Measurements from ENCODE around the gene GNAI2.
"Not testable (repeated sequence)": the region's sequence is repeated elsewhere in the genome, so short reads cannot be mapped to it uniquely, and the experiment has no call there.

Gene GNAI2

GRCh38 chr3:50204804-50205412 is 31.1 kb upstream of the GNAI2 start, which contains the start of gene SLC38A3:
Gene SLC38A3 (plus strand): TSS chr3:50205271. CDS start chr3:50214200, 8,929 bp downstream.
- no peak for DNase-seq (ENCODE audit: low read depth)

DNA sequence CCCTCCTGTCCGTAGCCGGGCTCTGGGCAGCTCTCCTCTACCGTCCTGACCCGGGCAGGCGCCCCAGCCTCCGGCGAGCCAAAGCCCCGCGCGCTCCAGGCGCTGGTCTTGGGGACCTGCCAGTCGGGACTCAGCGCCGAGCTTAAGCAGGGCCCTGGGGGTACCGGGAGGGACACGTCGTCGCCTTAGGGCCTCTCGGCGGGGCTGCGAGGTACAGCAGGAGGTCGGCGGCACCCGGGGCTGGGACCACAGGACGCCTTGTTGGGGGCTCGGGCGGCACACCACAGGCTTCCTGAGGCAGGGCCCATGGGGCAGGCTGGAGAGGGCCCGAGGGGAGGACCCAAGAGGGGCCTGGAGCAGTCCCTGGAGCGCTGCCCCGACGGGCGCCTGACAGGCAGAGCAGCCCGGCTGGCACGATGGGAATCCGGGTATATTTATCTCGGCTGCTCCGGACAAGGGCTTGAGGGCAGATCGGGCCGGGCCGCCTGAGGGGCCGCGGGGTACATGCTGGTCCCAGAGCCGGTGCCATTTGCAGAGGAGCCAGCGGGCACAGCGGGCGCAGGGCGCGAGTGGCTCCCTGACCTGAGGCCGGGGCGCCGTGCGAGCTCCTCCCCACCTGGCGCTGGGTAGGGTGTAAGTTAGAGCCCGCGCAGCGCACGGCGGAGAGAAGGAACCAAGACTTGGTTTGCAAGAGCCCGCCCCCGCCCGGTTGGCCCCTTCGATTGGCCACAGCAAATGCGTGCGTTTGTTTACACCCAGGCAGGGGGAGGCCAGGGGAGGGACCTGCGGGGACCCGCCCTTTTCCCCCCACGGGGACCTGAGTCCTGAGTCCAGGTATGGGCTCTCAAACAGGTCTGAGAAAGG is 30.4 kb upstream of the GNAI2 start:
- no peak for DNase-seq (ENCODE audit: low read depth)

- no peak for DNase-seq (ENCODE audit: low read depth)
Measured at GRCh38 chr3:50207359-50208042, 28.5 kb upstream of the GNAI2 start.

- no peak for DNase-seq (ENCODE audit: low read depth)
Measured at GRCh38 chr3:50208677-50209344, 27.2 kb upstream of the GNAI2 start.

GRCh38 chr3:50210176-50210509 is 25.9 kb upstream of the GNAI2 start:
- DNase-seq (ENCODE audit: low read depth) = no peak

DNA sequence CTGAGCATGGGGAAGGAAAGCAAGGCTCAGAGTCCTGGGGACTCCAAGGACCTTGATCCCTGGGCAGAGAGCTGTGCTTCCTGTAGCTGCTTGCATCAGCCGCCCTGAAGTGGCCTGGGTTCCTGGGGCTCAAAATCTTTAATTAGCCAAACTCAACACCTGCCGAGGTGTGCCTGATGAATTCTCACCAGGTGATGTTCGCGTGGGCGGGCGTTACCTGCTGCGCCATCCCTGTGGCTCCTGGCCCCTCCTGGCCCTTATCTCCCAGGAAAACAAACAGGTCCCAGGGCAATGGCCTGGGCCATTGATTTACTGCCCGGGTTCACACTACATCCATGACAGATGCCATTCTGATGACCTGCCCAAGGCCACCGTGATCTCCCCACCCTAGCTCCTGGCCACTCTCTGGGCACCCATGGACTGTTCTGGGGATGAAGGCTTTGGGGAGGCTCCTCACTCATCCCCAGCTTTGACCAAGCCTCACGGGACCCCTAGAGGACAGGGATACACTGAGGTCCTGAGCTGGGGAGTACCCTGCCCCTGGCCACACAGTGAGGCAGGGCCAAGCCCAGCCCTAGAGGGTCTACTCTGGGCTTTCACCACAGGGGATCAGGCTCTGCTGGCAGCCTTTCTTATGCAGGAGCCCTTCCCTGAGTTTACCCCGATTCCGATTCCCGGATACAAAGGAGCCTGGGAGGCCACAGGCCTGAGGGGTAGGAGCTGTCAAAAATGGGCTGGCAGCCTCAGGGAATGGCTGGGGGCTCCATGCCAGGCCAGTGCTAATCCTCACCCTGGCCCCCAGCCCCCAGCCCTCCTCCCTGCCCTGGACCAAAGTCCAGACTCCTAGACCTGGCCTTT is 25.3 kb upstream of the GNAI2 start:
- DNase-seq (ENCODE audit: low read depth) = no peak

DNA sequence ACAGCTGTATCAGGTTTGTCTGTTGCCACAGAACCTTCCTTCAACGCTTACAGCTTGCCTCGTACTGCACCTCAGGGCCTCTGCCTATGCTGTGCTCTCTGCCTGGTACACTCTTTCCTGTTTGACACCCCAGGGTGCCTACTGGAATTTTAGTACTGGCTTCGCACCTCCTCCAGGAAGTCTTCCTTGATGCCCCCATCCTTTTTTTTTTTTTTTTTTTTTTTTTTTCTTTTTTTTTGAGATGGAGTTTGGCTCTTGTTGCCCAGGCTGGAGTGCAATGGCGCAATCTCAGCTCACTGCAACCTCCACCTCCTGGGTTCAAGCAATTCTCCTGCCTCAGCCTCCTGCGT is 24.7 kb upstream of the GNAI2 start:
- not testable (repeated sequence) for DNase-seq (ENCODE audit: low read depth)

DNA sequence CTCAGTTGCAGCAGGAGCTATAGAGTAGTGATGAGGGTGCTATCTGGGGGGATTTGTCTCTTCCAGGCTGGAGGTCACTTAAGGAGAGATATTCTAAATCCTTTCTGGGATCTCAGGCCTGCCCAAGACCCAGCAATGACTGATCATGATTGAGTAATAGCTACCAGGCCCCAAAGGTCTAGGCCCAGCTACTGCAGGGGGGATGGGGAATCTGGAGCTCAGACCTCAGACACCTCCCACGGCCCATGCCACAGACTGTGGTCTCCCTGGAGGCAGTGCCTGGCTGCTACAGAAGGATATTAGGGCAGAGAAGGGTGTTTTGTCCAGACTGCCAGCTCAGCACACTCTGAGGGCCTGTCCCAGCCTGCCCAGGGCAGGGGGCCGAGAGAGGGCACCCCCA is 24.1 kb upstream of the GNAI2 start:
- DNase-seq (ENCODE audit: low read depth) = no peak

GRCh38 chr3:50212502-50212901 is 23.5 kb upstream of the GNAI2 start:
- no peak for DNase-seq (ENCODE audit: low read depth)

- DNase-seq (ENCODE audit: low read depth) = no peak
Measured at GRCh38 chr3:50212971-50213370, 23.0 kb upstream of the GNAI2 start.

- DNase-seq (ENCODE audit: low read depth) = no peak
Measured at GRCh38 chr3:50213373-50213772, 22.6 kb upstream of the GNAI2 start.

DNA sequence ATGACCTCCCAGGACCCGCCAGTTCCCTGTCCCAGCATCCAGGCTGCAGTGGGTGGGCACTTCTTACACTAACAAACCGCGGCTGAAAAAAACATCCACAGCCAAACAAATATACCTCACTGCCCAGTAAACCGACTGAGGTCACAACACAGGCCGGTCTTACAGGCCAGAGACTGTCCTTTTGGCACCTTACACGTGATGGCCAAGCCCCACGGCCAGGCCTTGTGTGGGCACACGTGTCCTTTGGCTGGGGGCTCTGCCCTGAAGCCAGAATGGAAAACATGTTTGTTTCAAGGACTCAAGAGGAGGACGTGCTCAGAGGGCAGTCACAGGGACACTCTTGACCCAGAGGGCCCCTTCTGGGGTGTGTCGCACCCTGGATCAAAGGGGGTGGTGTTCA is 21.2 kb upstream of the GNAI2 start:
- no peak for DNase-seq (ENCODE audit: low read depth)

- DNase-seq (ENCODE audit: low read depth) = no peak
Measured at GRCh38 chr3:50215529-50215928, 20.5 kb upstream of the GNAI2 start.

DNA sequence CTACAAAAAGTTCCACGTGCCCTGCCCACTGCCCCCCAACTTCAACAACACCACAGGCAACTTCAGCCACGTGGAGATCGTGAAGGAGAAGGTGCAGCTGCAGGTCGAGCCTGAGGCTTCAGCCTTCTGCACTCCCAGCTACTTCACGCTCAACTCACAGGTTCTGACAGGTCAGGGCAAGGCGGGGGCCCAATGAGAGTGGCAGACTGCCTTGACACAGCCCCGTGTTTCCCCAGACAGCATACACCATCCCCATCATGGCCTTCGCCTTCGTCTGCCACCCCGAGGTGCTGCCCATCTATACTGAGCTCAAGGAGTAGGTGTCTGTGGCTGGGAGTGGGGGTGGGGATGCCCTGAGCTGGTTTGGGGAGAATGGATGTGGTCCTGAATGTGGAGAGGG is 18.3 kb upstream of the GNAI2 start:
- DNase-seq (ENCODE audit: low read depth) = no peak

DNA sequence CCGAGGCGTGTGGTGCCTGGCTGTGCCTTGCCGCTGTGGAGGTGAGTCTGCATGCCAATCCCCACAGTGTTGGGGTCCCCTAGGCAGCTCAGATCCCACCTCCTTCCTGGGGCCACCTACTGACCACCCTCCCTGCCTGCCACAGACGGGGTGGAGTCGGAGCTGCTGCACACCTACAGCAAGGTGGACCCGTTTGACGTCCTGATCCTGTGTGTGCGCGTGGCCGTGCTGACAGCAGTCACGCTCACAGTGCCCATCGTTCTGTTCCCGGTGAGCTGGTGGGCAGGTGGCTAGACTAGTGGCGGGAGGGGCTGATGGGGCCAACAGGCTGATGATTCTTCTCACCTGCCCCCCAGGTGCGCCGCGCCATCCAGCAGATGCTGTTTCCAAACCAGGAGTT is 17.6 kb upstream of the GNAI2 start:
- no peak for DNase-seq (ENCODE audit: low read depth)

DNA sequence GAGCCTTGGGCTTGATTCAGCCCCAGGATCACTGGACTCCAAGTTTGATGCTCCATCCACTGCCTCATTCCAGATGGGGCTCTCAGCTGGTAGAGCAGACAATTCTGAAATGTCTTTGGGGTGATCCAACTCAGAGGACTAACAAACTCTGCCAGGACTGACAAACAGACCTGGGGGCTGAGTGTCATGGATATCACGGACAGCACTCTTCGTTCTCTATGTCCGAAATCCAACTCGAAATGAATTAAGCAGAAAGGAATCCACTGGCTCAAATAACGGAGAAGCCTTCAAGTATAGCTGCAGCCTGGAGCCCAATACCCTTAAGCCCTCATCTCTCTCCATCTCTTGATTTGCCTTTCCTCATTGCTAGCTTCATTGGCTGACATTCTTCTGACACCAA is 16.7 kb upstream of the GNAI2 start:
- DNase-seq (ENCODE audit: low read depth) = no peak

- DNase-seq (ENCODE audit: low read depth) = no peak
Measured at GRCh38 chr3:50220109-50220508, 15.9 kb upstream of the GNAI2 start.

DNA sequence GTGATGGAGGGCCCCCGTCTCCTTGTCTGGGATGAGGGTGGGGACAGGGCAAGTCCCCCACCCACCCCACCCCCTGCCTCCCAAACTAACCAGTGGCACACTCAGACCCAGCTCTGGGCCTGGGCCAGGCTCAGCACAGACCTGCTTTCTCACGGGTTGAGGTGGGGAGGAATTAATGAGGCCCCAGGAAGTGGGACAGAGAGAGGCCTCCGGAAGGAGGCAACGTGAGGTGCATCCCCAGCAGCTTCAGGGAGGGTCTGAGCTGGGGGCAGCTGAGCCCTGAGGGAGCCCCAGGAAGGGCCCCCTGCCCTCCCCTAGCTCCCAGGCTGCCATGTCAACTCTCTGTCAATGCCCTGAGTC is 15.0 kb upstream of the GNAI2 start:
- DNase-seq (ENCODE audit: low read depth) = no peak

- no peak for DNase-seq (ENCODE audit: low read depth)
Measured at GRCh38 chr3:50221411-50222168, 14.4 kb upstream of the GNAI2 start.

GRCh38 chr3:50222169-50222528 is 13.9 kb upstream of the GNAI2 start:
- no peak for DNase-seq (ENCODE audit: low read depth)

DNA sequence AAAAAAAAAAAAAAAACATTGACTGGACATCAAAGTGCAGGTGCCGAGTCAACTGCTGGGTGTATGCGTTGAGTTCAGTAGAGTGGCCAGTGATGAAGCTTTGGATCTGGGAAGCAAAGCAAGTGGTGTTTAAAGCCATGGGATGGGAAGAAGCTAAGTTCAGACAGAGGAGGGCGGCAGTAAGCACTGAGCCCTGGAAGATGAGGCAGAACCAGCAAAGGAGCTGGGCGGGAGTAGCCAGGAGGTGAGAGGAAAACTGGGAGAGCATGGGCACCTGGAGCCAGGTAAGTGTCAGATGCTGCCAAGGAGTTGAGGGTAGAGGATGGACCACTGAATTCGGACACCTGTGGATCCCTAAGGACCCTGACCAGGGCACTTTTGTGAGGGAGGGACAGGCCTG is 11.4 kb upstream of the GNAI2 start:
- DNase-seq (ENCODE audit: low read depth) = no peak

Data from GM04503 (cell line).